Measurements from ENCODE around the gene MCU.

DNA sequence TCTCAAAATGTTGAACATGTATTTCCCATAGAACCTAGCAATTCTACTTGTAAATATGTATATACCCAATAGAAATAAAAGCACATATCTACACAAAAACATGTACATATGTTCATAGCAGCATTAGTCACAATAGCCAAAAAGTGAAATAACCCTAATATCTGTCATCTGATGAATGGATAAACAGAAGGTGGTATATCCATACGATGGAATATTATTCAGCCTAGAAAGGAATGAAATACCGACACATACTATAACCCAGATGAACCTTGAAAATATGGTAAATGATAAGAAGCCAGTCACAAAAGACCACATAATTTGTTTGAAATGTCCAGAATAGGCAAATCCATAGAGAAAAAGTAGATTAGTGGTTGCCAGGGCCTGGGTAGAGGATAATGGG, 87.9 kb downstream of the MCU start:
- TF ChIP-seq, protein P1, sequence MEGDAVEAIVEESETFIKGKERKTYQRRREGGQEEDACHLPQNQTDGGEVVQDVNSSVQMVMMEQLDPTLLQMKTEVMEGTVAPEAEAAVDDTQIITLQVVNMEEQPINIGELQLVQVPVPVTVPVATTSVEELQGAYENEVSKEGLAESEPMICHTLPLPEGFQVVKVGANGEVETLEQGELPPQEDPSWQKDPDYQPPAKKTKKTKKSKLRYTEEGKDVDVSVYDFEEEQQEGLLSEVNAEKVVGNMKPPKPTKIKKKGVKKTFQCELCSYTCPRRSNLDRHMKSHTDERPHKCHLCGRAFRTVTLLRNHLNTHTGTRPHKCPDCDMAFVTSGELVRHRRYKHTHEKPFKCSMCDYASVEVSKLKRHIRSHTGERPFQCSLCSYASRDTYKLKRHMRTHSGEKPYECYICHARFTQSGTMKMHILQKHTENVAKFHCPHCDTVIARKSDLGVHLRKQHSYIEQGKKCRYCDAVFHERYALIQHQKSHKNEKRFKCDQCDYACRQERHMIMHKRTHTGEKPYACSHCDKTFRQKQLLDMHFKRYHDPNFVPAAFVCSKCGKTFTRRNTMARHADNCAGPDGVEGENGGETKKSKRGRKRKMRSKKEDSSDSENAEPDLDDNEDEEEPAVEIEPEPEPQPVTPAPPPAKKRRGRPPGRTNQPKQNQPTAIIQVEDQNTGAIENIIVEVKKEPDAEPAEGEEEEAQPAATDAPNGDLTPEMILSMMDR (IDR thresholded peaks at IDR 0.05 in 2 of 3, conservative IDR thresholded peaks at IDR 0.05 in 1 of 3; ENCODE audit: control insufficient read depth in 2 of 3, extremely low read depth in 1 of 3, insufficient read depth in 1 of 3, low read depth in 3 of 3, low read length in 3 of 3): no peak
- TF ChIP-seq KDM1A (IDR thresholded peaks at IDR 0.05; ENCODE audit: borderline replicate concordance) (no peak), BCL11A (IDR thresholded peaks at IDR 0.05; ENCODE audit: low read depth, low read length) (no peak), JUND (IDR thresholded peaks at IDR 0.05; ENCODE audit: low read depth, low read length) (no peak), ZBED1 (IDR thresholded peaks at IDR 0.05; ENCODE audit: borderline replicate concordance) (no peak), MXI1 (IDR thresholded peaks at IDR 0.05; ENCODE audit: low read depth, low read length) (no peak)
- TF ChIP-seq, protein P2, sequence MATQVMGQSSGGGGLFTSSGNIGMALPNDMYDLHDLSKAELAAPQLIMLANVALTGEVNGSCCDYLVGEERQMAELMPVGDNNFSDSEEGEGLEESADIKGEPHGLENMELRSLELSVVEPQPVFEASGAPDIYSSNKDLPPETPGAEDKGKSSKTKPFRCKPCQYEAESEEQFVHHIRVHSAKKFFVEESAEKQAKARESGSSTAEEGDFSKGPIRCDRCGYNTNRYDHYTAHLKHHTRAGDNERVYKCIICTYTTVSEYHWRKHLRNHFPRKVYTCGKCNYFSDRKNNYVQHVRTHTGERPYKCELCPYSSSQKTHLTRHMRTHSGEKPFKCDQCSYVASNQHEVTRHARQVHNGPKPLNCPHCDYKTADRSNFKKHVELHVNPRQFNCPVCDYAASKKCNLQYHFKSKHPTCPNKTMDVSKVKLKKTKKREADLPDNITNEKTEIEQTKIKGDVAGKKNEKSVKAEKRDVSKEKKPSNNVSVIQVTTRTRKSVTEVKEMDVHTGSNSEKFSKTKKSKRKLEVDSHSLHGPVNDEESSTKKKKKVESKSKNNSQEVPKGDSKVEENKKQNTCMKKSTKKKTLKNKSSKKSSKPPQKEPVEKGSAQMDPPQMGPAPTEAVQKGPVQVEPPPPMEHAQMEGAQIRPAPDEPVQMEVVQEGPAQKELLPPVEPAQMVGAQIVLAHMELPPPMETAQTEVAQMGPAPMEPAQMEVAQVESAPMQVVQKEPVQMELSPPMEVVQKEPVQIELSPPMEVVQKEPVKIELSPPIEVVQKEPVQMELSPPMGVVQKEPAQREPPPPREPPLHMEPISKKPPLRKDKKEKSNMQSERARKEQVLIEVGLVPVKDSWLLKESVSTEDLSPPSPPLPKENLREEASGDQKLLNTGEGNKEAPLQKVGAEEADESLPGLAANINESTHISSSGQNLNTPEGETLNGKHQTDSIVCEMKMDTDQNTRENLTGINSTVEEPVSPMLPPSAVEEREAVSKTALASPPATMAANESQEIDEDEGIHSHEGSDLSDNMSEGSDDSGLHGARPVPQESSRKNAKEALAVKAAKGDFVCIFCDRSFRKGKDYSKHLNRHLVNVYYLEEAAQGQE (IDR thresholded peaks at IDR 0.05; ENCODE audit: low read depth, low read length): no peak

Data from GM12878 (cell line).